Left ventricle myocardium superior (tissue), 1 donor: Measurements from ENCODE around the gene ABCC3. TPM values are rescaled to one million over a fixed set of nuclear protein-coding genes. Genes with fewer than 3 reads are reported as not detected.

Experiments used
- total RNA-seq: library from RNA; stranded (reverse); fragmentation: NEBNext Ultra II Directional; extraction: Animal tissue kit (Norgen Biotek cat#: 25700); gene quantifications from one replicate; pipeline ENCODE4 v1.2.1, GENCODE V29; 2021
- donor health status: DM: no; HTN: yes; CAD: no; lungs with severe emphysema.

The ABCC3 gene
- total RNA-seq, 1 donor from 2014 or later, result 0.37 TPM

Other genes with a start within 250 kb of the ABCC3 start
- 22.8 TPM for gene LRRC59, start 237.4 kb upstream of the ABCC3 start, total RNA-seq
- gene ACSF2, start 208.7 kb upstream of the ABCC3 start, total RNA-seq, result 22.5 TPM
- 0.32 TPM for gene CHAD, start 166.0 kb upstream of the ABCC3 start, total RNA-seq
- 55.9 TPM for gene RSAD1, start 156.0 kb upstream of the ABCC3 start, total RNA-seq
- gene MYCBPAP, start 126.4 kb upstream of the ABCC3 start, total RNA-seq, result 0.55 TPM
- gene EPN3, start 102.1 kb upstream of the ABCC3 start, total RNA-seq, result 33.4 TPM
- gene SPATA20, start 87.7 kb upstream of the ABCC3 start, total RNA-seq, result 68.7 TPM
- gene CACNA1G, start 74.2 kb upstream of the ABCC3 start, total RNA-seq, result 0.25 TPM
- 54.4 TPM for gene ANKRD40, start 73.0 kb downstream of the ABCC3 start, total RNA-seq
- 53.3 TPM for gene LUC7L3, start 84.7 kb downstream of the ABCC3 start, total RNA-seq
- not detected for gene ANKRD40CL, start 132.6 kb downstream of the ABCC3 start, total RNA-seq
- gene WFIKKN2, start 200.7 kb downstream of the ABCC3 start, total RNA-seq, result 0.07 TPM
- gene TOB1, start 231.5 kb downstream of the ABCC3 start, total RNA-seq, result 107 TPM